ENCODE data around the gene PHLDA3.
A peak's percentile ranks its signal among the peaks of the same experiment; 100 is the strongest.

PHLDA3 gene

DNA sequence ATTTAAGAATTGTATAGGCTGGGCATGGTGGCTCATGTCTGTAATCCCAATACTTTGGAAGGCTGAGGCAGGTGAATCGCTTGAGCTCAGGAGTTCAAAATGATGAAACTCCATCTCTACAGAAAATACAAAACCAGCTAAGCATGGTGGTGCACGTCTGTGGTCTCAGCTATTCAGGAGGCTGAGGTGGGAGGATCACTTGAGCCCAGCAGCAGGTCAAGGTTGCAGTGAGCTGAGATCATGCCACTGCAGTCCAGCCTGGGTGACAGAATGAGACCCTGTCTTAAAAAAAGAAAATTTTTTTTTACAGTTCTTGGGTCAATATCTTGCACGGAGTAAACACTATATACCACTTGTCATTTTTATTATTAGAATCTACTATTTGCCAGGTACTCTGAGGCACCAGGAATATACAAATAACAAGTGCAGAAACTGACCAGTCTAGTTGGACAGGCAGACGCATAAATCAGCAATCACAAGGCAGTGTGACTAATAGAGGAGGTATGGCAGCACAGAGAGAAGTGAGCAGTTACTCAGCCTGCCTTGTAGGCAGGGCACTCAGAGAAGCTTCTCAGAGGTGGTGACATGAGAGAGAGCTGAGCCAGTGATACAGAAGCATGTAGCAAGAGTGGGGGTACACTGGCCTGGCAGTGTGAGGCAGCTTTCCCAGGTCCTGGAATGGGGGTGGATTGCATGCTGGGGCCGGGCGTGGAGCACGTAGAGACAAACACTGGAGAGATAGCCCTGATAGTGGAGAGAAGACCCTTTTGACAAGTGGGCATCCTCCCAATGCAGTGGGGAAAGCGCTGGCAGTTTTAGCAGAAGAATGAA is 8.0 kb downstream of the PHLDA3 start (continued):
- no peak for TF ChIP-seq ZNF623 (tag by site-specific recombination; IDR thresholded peaks at IDR 0.05)
- TF ChIP-seq ZNF664 (tag by site-specific recombination; IDR thresholded peaks at IDR 0.05): peak; percentile 44; the same call in 1 of the 2 replicates
- TF ChIP-seq ZNF362 (tag by site-specific recombination; IDR thresholded peaks at IDR 0.05): no peak; the same call in 1 of the 2 replicates
- peak; percentile 91 for TF ChIP-seq FEZF1 (tag by site-specific recombination; IDR thresholded peaks at IDR 0.05)

- peaks cover 0 to 7% of the 10 kb centered on the region in 2 experiments; a peak in 1 of 3 replicates for H3K36me3 ChIP-seq (ENCODE audit: control insufficient read depth in 2 of 2, insufficient read depth in 1 of 2, low read length in 2 of 2)
- peaks cover 15% of the 10 kb centered on the region for H3K4me1 ChIP-seq (ENCODE audit: control insufficient read depth, insufficient read depth, low read length)
- POLR2A ChIA-PET: interaction anchor here (1.2 kb wide), 1 partner anchor 9 kb away, joined by 3 read pairs; the partner anchor contains the start of gene PHLDA3
- CTCF ChIA-PET: interaction anchor here (1.7 to 7.2 kb wide), 3 partner anchors 12 to 53 kb away, joined by 5 to 56 read pairs (median 15); no protein-coding TSS in a partner anchor
- no peak overlapping the region for H3K27ac ChIP-seq (ENCODE audit: extremely low read depth, low read depth, low read length)
- TF ChIP-seq RBAK (tag by site-specific recombination; IDR thresholded peaks at IDR 0.05): no peak
- no peak for TF ChIP-seq GLI2 (tag by site-specific recombination; IDR thresholded peaks at IDR 0.05; ENCODE audit: borderline replicate concordance, low read depth)
- no peak for TF ChIP-seq TCF7L2 (IDR thresholded peaks at IDR 0.05; ENCODE audit: borderline replicate concordance, low read depth, low read length)
- TF ChIP-seq ZNF785 (tag by site-specific recombination; IDR thresholded peaks at IDR 0.05): no peak
- TF ChIP-seq ZNF341 (tag by site-specific recombination; IDR thresholded peaks at IDR 0.05; ENCODE audit: low read depth): no peak
- TF ChIP-seq, protein P1, sequence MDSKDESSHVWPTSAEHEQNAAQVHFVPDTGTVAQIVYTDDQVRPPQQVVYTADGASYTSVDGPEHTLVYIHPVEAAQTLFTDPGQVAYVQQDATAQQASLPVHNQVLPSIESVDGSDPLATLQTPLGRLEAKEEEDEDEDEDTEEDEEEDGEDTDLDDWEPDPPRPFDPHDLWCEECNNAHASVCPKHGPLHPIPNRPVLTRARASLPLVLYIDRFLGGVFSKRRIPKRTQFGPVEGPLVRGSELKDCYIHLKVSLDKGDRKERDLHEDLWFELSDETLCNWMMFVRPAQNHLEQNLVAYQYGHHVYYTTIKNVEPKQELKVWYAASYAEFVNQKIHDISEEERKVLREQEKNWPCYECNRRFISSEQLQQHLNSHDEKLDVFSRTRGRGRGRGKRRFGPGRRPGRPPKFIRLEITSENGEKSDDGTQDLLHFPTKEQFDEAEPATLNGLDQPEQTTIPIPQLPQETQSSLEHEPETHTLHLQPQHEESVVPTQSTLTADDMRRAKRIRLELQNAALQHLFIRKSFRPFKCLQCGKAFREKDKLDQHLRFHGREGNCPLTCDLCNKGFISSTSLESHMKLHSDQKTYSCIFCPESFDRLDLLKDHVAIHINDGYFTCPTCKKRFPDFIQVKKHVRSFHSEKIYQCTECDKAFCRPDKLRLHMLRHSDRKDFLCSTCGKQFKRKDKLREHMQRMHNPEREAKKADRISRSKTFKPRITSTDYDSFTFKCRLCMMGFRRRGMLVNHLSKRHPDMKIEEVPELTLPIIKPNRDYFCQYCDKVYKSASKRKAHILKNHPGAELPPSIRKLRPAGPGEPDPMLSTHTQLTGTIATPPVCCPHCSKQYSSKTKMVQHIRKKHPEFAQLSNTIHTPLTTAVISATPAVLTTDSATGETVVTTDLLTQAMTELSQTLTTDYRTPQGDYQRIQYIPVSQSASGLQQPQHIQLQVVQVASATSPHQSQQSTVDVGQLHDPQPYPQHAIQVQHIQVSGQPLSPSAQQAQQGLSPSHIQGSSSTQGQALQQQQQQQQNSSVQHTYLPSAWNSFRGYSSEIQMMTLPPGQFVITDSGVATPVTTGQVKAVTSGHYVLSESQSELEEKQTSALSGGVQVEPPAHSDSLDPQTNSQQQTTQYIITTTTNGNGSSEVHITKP (tag by site-specific recombination; IDR thresholded peaks at IDR 0.05): no peak
- TF ChIP-seq ZNF138 (tag by site-specific recombination; IDR thresholded peaks at IDR 0.05; ENCODE audit: borderline replicate concordance): no peak
- no peak for TF ChIP-seq ZFP3 (tag by site-specific recombination; IDR thresholded peaks at IDR 0.05; ENCODE audit: low read depth)
- no peak for TF ChIP-seq SP3 (tag by site-specific recombination; IDR thresholded peaks at IDR 0.05)
- no peak for TF ChIP-seq ZNF776 (tag by site-specific recombination; IDR thresholded peaks at IDR 0.05; ENCODE audit: borderline replicate concordance)
- no peak for TF ChIP-seq ZSCAN18 (tag by site-specific recombination; IDR thresholded peaks at IDR 0.05)
- TF ChIP-seq ZBTB1 (tag by site-specific recombination; IDR thresholded peaks at IDR 0.05): no peak
- TF ChIP-seq ZSCAN23 (tag by site-specific recombination; IDR thresholded peaks at IDR 0.05): no peak
- TF ChIP-seq, protein P2, sequence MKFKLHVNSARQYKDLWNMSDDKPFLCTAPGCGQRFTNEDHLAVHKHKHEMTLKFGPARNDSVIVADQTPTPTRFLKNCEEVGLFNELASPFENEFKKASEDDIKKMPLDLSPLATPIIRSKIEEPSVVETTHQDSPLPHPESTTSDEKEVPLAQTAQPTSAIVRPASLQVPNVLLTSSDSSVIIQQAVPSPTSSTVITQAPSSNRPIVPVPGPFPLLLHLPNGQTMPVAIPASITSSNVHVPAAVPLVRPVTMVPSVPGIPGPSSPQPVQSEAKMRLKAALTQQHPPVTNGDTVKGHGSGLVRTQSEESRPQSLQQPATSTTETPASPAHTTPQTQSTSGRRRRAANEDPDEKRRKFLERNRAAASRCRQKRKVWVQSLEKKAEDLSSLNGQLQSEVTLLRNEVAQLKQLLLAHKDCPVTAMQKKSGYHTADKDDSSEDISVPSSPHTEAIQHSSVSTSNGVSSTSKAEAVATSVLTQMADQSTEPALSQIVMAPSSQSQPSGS (tag by site-specific recombination; IDR thresholded peaks at IDR 0.05; ENCODE audit: low read depth): no peak
- no peak for TF ChIP-seq ZNF121 (tag by site-specific recombination; IDR thresholded peaks at IDR 0.05)
- TF ChIP-seq ZNF423 (tag by site-specific recombination; IDR thresholded peaks at IDR 0.05): no peak
- no peaks in the 10 kb centered on the region for H3K9me3 ChIP-seq (ENCODE audit: control insufficient read depth, insufficient read depth, low read depth, low read length)
- no peak overlapping the region for H3K4me3 ChIP-seq (ENCODE audit: low read depth, low read length)
These were observed 9.2 kb downstream of the PHLDA3 start for GRCh38 chr1:201459775-201460174.
